Activated naive CD8-positive, alpha-beta T cell treated with anti-CD3 and anti-CD28 coated beads for 36 hours (primary cell): ENCODE data around the gene STOX1. TPM values are rescaled to one million over a fixed set of nuclear protein-coding genes. Genes with fewer than 3 reads are reported as not detected.
"Not testable (repeated sequence)": the region's sequence is repeated elsewhere in the genome, so short reads cannot be mapped to it uniquely, and the experiment has no call there.

Experiments
- DNase-seq: peaks from one replicate; pipeline ENCODE4 v3.0.0; 2021
- H3K27ac Mint-ChIP-seq: one replicate; pipeline ENCODE4 v1.8.0; 2022; ENCODE audit warnings: mild to moderate bottlenecking, moderate library complexity, mixed read lengths
- H3K27me3 Mint-ChIP-seq: one replicate; pipeline ENCODE4 v1.8.0; 2022; ENCODE audit warnings: mild to moderate bottlenecking, mixed read lengths
- H3K36me3 Mint-ChIP-seq: one replicate; pipeline ENCODE4 v1.8.0; 2021; ENCODE audit warnings: mild to moderate bottlenecking, mixed read lengths
- H3K4me1 Mint-ChIP-seq: one replicate; pipeline ENCODE4 v1.8.0; 2021; ENCODE audit warnings: mixed read lengths
- H3K4me3 Mint-ChIP-seq: one replicate; pipeline ENCODE4 v1.8.0; 2022; ENCODE audit warnings: mild to moderate bottlenecking, moderate library complexity, mixed read lengths
- H3K9me3 Mint-ChIP-seq: one replicate; pipeline ENCODE4 v1.8.0; 2022; ENCODE audit warnings: mixed read lengths
- total RNA-seq, 2 experiments: library from RNA; stranded (reverse); gene quantifications; one replicate each; pipeline ENCODE4 v1.2.3, GENCODE V29; 2021

STOX1 gene
- total RNA-seq, 2 experiments from 2014 or later = 0.35 to 0.64 TPM

DNA sequence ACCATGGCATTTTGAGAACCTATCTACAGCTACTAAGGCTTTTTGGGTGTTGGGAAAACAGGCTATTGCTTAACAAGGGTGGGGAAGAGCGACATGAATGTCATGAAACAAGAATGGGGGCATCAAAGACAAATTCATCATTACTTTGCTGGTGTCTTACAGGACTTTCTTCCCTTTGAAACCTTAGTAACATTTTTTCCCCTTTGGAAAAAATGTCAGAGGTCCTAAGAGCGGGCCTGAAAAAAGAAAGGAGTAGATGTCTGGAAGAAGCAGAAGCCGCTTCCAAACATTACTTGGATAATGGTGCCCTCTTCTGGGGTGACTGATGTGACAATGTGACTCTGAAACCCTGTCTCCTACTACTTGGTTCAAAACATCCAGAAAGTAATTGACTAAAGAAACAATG lies 70.0 kb downstream of the STOX1 start:
- H3K9me3 Mint-ChIP-seq = no peaks in the 10 kb centered on the region
- peaks cover 7% of the 10 kb centered on the region for H3K36me3 Mint-ChIP-seq
- peak; percentile 23 for DNase-seq
- no peak overlapping the region for H3K4me3 Mint-ChIP-seq
- H3K4me1 Mint-ChIP-seq = peaks cover 10% of the 10 kb centered on the region
- no peak overlapping the region for H3K27ac Mint-ChIP-seq
- H3K27me3 Mint-ChIP-seq = peaks cover 4% of the 10 kb centered on the region

- Mint-ChIP-seq H3K9me3 (no peaks in the 10 kb centered on the region), H3K27ac (no peak overlapping the region), H3K36me3 (peaks cover 20% of the 10 kb centered on the region), H3K4me1 (peaks cover 22% of the 10 kb centered on the region), H3K27me3 (peaks cover 4% of the 10 kb centered on the region), H3K4me3 (no peak overlapping the region)
- DNase-seq = no peak
Measured at GRCh38 chr10:68899186-68899745, 71.9 kb downstream of the STOX1 start.

- H3K4me3 Mint-ChIP-seq = peak overlapping the region; percentile 89
- H3K9me3 Mint-ChIP-seq = no peaks in the 10 kb centered on the region
- H3K27ac Mint-ChIP-seq = peak overlapping the region; percentile 99
- H3K4me1 Mint-ChIP-seq = peaks cover 35% of the 10 kb centered on the region
- peaks cover 25% of the 10 kb centered on the region for H3K36me3 Mint-ChIP-seq
- H3K27me3 Mint-ChIP-seq = peaks cover 4% of the 10 kb centered on the region
- peak; percentile 78 for DNase-seq
Measured at GRCh38 chr10:68900427-68901104, 73.2 kb downstream of the STOX1 start.

DNA sequence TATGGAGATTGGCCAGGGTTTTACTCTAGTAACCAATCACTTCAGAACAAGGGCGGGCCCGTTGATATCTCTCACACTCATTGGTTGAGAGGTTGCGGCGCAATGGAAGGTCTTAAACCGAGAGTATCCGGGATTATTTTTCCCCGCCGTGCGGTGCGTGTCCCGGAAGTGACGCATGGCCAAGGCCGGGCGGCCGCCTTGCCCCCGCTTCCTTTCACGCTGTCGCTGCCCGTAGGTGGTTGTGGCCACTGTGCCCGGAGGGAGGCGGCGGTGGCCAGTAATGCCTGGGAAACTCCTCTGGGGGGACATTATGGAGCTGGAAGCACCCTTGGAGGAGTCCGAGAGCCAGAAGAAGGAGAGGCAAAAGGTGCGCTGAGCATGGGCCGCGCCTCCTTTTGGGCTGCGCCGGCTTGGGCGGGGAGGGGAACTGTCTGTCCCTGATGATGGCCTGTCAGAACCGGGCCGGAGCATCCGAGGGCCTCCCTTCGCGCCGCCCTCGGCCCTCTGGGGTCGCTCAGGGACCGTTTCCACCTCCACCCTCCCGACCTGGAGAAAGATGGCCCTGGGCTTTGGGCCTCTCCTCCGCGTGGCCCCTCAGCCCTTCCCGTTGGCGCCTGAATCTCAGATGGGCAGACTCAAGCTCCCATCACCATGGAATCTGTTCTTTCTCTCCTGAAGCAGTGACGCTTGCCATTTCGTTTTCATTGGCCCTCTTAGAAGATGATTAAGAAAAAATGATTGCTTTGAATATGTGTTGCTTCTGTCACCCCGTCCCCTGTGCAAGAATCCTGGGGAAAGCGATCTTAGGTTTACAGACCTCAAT lies 74.0 kb downstream of the STOX1 start, which contains the start of gene DDX50:
TSS of gene DDX50 (plus strand) at position 211 of the 823 bp plus-strand sequence. CDS start at position 281, 70 bp downstream.
- H3K4me1 Mint-ChIP-seq = peaks cover 40% of the 10 kb centered on the region
- H3K27ac Mint-ChIP-seq = peak within 1 kb of the TSS; percentile 99
- H3K4me3 Mint-ChIP-seq = peak within 1 kb of the TSS; percentile 89

DNA sequence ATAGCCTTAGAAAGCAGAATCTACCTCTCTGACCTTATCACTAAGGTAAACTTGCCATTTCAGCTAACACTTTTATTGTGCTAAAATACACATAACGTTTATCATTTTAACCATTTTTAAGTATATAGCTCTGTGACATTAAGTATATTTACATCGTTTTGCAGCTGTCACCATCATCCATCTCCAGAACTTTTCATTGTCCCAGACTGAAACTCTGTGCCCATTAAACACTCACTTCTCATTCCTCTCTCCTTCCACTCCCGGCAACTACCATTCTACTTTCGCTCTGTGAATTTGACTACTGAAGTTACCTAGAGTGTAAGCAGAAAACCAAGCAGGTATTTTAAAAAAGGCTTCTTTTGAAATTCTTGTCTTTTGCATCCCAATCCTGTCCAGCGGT lies 75.1 kb downstream of the STOX1 start:
- Mint-ChIP-seq H3K4me1 (peaks cover 46% of the 10 kb centered on the region), H3K36me3 (peaks cover 36% of the 10 kb centered on the region), H3K9me3 (no peaks in the 10 kb centered on the region), H3K4me3 (peak overlapping the region; percentile 89), H3K27me3 (peaks cover 4% of the 10 kb centered on the region), H3K27ac (peak overlapping the region; percentile 30)
- DNase-seq = no peak

More for the DNA sequence above, 74.0 kb downstream of the STOX1 start, which contains the start of gene DDX50:
- no peaks in the 10 kb centered on the region for H3K9me3 Mint-ChIP-seq
- peaks cover 29% of the 10 kb centered on the region for H3K36me3 Mint-ChIP-seq
- peaks cover 4% of the 10 kb centered on the region for H3K27me3 Mint-ChIP-seq
- DNase-seq = peak; percentile 95

DNA sequence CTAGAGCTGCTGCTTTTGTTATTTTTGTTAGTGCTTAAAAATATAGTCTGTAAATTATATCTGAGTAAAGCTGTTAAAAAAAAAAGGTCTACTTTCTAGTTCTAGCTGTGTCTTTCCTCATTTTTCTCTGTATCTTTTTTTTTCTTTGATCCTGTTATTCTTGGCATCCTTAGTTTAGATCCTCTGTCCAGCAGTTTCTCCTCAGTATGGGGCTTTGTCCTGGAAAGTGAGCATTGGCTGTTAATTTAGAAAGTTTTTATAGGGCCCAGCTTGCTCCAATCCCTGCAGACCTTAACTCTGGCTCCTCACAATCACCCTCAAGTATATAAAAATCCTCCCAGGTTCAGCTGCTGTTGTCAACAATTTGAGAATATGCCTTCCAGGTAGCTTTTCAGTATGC lies 97.3 kb downstream of the STOX1 start:
- H3K27ac Mint-ChIP-seq = no peak overlapping the region
- no peaks in the 10 kb centered on the region for H3K27me3 Mint-ChIP-seq
- no peaks in the 10 kb centered on the region for H3K9me3 Mint-ChIP-seq
- DNase-seq = no peak
- H3K4me1 Mint-ChIP-seq = peaks cover 6% of the 10 kb centered on the region
- H3K4me3 Mint-ChIP-seq = no peak overlapping the region
- H3K36me3 Mint-ChIP-seq = peaks cover 21% of the 10 kb centered on the region

- DNase-seq = no peak
- peaks cover 24% of the 10 kb centered on the region for H3K36me3 Mint-ChIP-seq
- H3K27ac Mint-ChIP-seq = no peak overlapping the region
- no peak overlapping the region for H3K4me3 Mint-ChIP-seq
- H3K27me3 Mint-ChIP-seq = no peaks in the 10 kb centered on the region
- H3K4me1 Mint-ChIP-seq = peaks cover 6% of the 10 kb centered on the region
- no peaks in the 10 kb centered on the region for H3K9me3 Mint-ChIP-seq
Measured at GRCh38 chr10:68925489-68925888, 98.2 kb downstream of the STOX1 start.

GRCh38 chr10:68929157-68929556 lies 101.8 kb downstream of the STOX1 start:
- H3K9me3 Mint-ChIP-seq, H3K27ac Mint-ChIP-seq, H3K4me3 Mint-ChIP-seq, DNase-seq, H3K27me3 Mint-ChIP-seq: not testable (repeated sequence)
- peaks cover 11% of the 10 kb centered on the region for H3K4me1 Mint-ChIP-seq
- peaks cover 28% of the 10 kb centered on the region for H3K36me3 Mint-ChIP-seq

DNA sequence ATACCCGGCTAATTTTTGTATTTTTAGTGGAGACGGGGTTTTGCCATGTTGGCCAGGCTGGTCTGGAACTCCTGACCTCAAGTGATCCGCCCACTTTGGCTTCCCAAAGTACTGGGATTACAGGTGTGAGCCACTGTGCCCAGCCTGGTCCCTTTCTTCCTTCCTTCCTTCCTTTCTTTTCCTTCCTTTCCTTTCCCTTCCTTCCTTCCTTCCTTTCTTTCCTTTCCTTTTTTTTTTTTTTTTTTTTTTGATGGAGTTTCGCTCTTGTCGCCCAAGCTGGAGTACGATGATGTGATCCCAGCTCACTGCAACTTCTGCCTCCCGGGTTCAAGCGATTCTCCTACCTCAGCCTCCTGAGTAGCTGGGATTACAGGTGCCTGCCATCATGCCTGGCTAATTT lies 102.6 kb downstream of the STOX1 start:
- H3K27ac Mint-ChIP-seq, H3K4me1 Mint-ChIP-seq, H3K9me3 Mint-ChIP-seq, DNase-seq, H3K4me3 Mint-ChIP-seq, H3K27me3 Mint-ChIP-seq: not testable (repeated sequence)
- peaks cover 23% of the 10 kb centered on the region for H3K36me3 Mint-ChIP-seq

DNA sequence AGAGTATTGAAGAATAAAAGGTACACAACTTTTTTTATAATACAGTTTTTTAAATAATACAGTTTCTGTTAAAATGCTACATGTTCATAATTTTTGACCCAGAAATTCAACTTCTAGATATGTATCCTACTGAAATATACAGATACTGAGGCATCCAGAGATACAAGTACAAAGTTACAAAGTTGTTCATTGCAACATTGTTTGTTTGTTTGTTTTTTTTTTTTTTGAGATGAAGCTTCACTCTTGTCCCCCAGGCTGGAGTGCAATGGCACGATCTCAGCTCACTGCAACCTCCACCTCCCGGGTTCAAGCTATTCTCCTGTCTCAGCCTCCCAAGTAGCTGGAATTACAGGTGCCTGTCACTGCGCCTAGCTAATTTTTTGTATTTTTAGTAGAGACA lies 105.5 kb downstream of the STOX1 start:
- not testable (repeated sequence) for H3K27ac Mint-ChIP-seq, H3K9me3 Mint-ChIP-seq, DNase-seq, H3K4me3 Mint-ChIP-seq, H3K27me3 Mint-ChIP-seq
- H3K36me3 Mint-ChIP-seq = peaks cover 21% of the 10 kb centered on the region
- H3K4me1 Mint-ChIP-seq = peaks cover 15% of the 10 kb centered on the region

DNA sequence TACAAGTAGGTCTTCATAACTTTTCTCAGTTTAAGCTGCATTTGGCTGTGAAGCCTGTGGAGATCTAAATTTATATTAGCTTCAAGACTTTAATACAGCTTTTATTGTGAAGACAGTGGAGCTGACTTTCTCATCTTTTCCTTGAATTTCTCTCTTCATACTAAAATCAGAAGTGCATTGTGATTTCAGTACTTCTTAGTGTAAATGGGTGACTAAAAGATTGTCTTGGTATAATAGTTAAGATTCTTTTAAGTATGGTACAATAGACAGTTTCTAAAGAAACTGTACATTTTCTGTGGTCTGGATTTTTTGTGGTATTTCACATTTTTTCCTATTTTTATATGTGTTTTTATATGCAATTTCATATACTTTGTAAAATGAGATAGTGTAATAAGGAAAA lies 107.7 kb downstream of the STOX1 start:
- DNase-seq = no peak
- Mint-ChIP-seq H3K36me3 (peaks cover 26% of the 10 kb centered on the region), H3K27me3 (no peaks in the 10 kb centered on the region), H3K27ac (peak overlapping the region; percentile 38), H3K9me3 (no peaks in the 10 kb centered on the region), H3K4me3 (no peak overlapping the region), H3K4me1 (peaks cover 20% of the 10 kb centered on the region)

DNA sequence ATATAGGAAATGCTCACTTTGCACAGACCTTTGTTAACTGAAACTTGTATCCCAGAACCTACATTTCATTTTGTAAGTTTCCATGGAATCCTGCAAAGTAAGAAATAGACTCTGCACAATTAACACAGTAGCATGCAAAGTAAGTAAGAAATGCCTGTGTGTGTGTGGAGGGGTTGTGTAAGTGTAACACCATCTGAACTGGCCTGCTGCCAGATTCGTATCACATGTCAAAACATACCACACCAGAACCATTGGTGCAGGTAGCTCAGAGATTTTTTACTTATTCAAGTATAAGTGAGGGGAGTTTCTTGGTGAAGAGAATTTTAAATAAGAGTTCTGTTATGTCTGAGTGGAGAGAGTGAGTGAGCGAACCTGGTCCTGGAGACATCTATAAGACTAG lies 110.8 kb downstream of the STOX1 start:
- Mint-ChIP-seq H3K4me3 (no peak overlapping the region), H3K36me3 (peaks cover 14% of the 10 kb centered on the region), H3K27ac (no peak overlapping the region), H3K27me3 (no peaks in the 10 kb centered on the region), H3K4me1 (peaks cover 16% of the 10 kb centered on the region), H3K9me3 (no peaks in the 10 kb centered on the region)
- no peak for DNase-seq

GRCh38 chr10:68938884-68939283 lies 111.6 kb downstream of the STOX1 start:
- no peak overlapping the region for H3K4me3 Mint-ChIP-seq
- no peak for DNase-seq
- no peaks in the 10 kb centered on the region for H3K27me3 Mint-ChIP-seq
- no peak overlapping the region for H3K27ac Mint-ChIP-seq
- peaks cover 16% of the 10 kb centered on the region for H3K4me1 Mint-ChIP-seq
- H3K9me3 Mint-ChIP-seq = no peaks in the 10 kb centered on the region
- peaks cover 13% of the 10 kb centered on the region for H3K36me3 Mint-ChIP-seq

DNA sequence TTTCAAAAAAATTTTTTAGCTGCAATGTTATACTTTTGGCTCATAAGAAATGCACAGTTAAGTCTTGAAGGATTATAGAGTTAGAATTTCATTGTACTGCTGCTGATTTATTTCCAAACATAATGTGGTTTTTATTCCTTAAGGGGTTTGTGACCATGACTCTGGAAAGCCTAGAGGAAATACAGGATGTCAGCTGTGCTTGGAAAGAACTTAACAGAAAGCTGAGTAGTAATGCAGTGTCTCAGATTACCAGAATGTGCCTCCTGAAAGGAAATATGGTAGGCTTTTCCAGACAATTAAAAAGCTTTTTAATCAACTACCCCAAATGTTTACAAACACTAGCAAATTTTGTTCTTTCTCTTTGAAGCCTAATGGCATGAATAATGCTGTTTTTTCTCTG lies 113.6 kb downstream of the STOX1 start:
- not testable (repeated sequence) for H3K9me3 Mint-ChIP-seq, H3K27me3 Mint-ChIP-seq, DNase-seq, H3K27ac Mint-ChIP-seq, H3K4me1 Mint-ChIP-seq, H3K4me3 Mint-ChIP-seq
- H3K36me3 Mint-ChIP-seq = peaks cover 18% of the 10 kb centered on the region
